Measurements from ENCODE around the gene GJD3.

DNA sequence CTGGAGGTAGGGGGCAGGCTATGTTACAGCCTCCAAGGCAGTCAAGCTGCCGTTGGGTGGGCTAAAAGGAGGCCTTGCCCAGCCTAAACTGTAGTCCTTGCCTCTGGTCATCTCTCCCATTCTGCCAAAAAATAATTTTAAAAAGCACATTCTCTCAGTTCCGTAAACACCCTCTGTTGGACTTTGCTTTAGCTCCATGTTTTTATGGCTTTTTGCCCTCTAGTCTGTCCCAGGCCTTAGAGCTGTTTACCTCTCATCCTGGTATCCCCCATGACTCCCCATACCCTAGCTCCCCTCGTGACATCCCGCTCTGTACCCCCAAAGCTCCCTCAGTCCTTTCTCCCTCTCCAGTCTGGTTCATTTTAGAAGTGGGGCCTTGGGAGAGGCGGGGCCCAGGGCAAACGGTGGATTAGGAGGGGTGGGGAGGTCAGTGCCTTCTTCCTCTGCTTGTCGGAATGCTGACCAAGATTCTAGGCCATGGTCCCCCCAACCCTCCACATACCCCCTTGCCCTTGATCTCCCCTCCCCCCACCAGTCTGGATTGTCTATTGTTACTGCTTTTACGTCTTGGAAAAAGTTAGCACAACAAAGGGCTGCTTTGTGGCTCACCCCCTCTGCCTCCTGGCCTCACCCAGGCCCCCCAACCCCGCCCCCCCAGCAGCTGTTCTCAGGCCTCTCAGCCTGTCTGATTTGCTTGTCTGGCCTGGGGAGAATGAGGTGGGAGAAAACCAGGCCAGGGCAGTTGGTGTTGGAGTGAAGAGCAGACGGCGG, 18.4 kb downstream of the GJD3 start:
- TF ChIP-seq GATA2 (IDR thresholded peaks at IDR 0.05; ENCODE audit: low read depth, low read length) (no peak), GATA3 (IDR thresholded peaks at IDR 0.05; ENCODE audit: low read depth, low read length) (no peak)
